Loucy (cell line): Measurements from ENCODE around the gene ZNF627.

Experiments
- H2AFZ ChIP-seq: fragments of 200-600 bp; sonication (generic); 2 replicates; pipeline ENCODE4 v1.6.0; 2016; ENCODE audit warnings: antibody characterized with exemption, mild to moderate bottlenecking, low read length, moderate library complexity
- H3F3A ChIP-seq: fragments of 200-600 bp; 2 replicates; pipeline ENCODE4 v1.6.0; 2016; ENCODE audit warnings: antibody characterized with exemption, low read depth, mild to moderate bottlenecking
- H3K27me3 ChIP-seq: fragments of 200-600 bp; sonication (generic); 2 replicates; pipeline ENCODE4 v1.6.1; 2014; ENCODE audit warnings: low read length, mild to moderate bottlenecking; ENCODE audit not compliant: insufficient read depth, poor library complexity, severe bottlenecking
- H3K36me3 ChIP-seq: fragments of 200-600 bp; sonication (generic); 2 replicates; pipeline ENCODE4 v1.6.1; 2016; ENCODE audit warnings: low read length; ENCODE audit not compliant: insufficient read depth
- H3K4me1 ChIP-seq: fragments of 200-600 bp; sonication (generic); 2 replicates; pipeline ENCODE4 v1.5.1; 2014; ENCODE audit warnings: low read length, mild to moderate bottlenecking; ENCODE audit not compliant: insufficient read depth, poor library complexity, severe bottlenecking
- H3K4me2 ChIP-seq: fragments of 200-600 bp; sonication (generic); 2 replicates; pipeline ENCODE4 v1.6.0; 2014; ENCODE audit warnings: antibody characterized with exemption, low read length, low read depth, mild to moderate bottlenecking; ENCODE audit not compliant: poor library complexity, severe bottlenecking
- H3K4me3 ChIP-seq: fragments of 200-600 bp; sonication (generic); 2 replicates; pipeline ENCODE4 v1.5.1; 2014; ENCODE audit warnings: low read length, mild to moderate bottlenecking, mixed read lengths; ENCODE audit not compliant: poor library complexity, severe bottlenecking
- H3K79me2 ChIP-seq: fragments of 200-600 bp; sonication (generic); 2 replicates; pipeline ENCODE4 v1.6.1; 2014; ENCODE audit warnings: low read length; ENCODE audit not compliant: insufficient read depth
- H3K9ac ChIP-seq: fragments of 200-600 bp; sonication (generic); 2 replicates; pipeline ENCODE4 v1.6.0; 2014; ENCODE audit warnings: mild to moderate bottlenecking, low read depth, low read length, moderate library complexity; ENCODE audit not compliant: poor library complexity, severe bottlenecking
- H3K9me2 ChIP-seq: fragments of 200-600 bp; sonication (generic); replicated peaks from 2 replicates; pipeline ENCODE4 v1.6.1; 2016; ENCODE audit warnings: low read depth, low read length, mixed read lengths
- H3K9me3 ChIP-seq: fragments of 200-600 bp; sonication (generic); 2 replicates; pipeline ENCODE4 v1.6.1; 2014; ENCODE audit warnings: mild to moderate bottlenecking, antibody characterized with exemption, low read length, low read depth; ENCODE audit not compliant: insufficient read depth
- H4K20me1 ChIP-seq: fragments of 200-600 bp; sonication (generic); 2 replicates; pipeline ENCODE4 v1.6.0; 2014; ENCODE audit warnings: antibody characterized with exemption, low read length, mild to moderate bottlenecking; ENCODE audit not compliant: insufficient read depth, poor library complexity, severe bottlenecking
- CTCF ChIP-seq: fragments of 200-600 bp; sonication (generic); conservative IDR thresholded peaks from 2 replicates; pipeline ENCODE4 v1.5.1; 2014; ENCODE audit warnings: mild to moderate bottlenecking, antibody characterized with exemption, low read length
- EZH2phosphoT487 ChIP-seq: fragments of 200-600 bp; IDR thresholded peaks from 2 replicates; pipeline ENCODE4 v1.6.1; 2018; ENCODE audit warnings: antibody characterized with exemption, mild to moderate bottlenecking, moderate library complexity, borderline replicate concordance

ZNF627 gene

GRCh38 chr19:11550265-11550664, 47.0 kb upstream of the ZNF627 start:
- no peak overlapping the region for H3K4me2 ChIP-seq

GRCh38 chr19:11551603-11552235, 45.6 kb upstream of the ZNF627 start:
- no peaks in the 10 kb centered on the region for H3K4me1 ChIP-seq
- H3K4me2 ChIP-seq = no peak overlapping the region
- H3K4me3 ChIP-seq = no peak overlapping the region
- H2AFZ ChIP-seq = no peak overlapping the region
- no peaks in the 10 kb centered on the region for H3K27me3 ChIP-seq
- H4K20me1 ChIP-seq = no peaks in the 10 kb centered on the region
- no peak overlapping the region for H3K9ac ChIP-seq
- peaks cover 9% of the 10 kb centered on the region; the same call in 1 of the 2 replicates for H3K36me3 ChIP-seq
- H3F3A ChIP-seq = no peaks in the 10 kb centered on the region
- TF ChIP-seq CTCF = peak; percentile 60
- TF ChIP-seq EZH2phosphoT487 = no peak
- H3K9me2 ChIP-seq = no peaks in the 10 kb centered on the region
- H3K79me2 ChIP-seq = peaks cover 15% of the 10 kb centered on the region; the same call in 1 of the 2 replicates
- no peaks in the 10 kb centered on the region for H3K9me3 ChIP-seq

More at GRCh38 chr19:11550265-11550664, 47.0 kb upstream of the ZNF627 start:
- Histone ChIP-seq H3K9me2 (no peaks in the 10 kb centered on the region), H3K36me3 (peaks cover 9% of the 10 kb centered on the region; the same call in 1 of the 2 replicates), H3K9me3 (no peaks in the 10 kb centered on the region), H3K9ac (no peak overlapping the region), H2AFZ (no peak overlapping the region), H3F3A (no peaks in the 10 kb centered on the region), H3K27me3 (no peaks in the 10 kb centered on the region), H4K20me1 (no peaks in the 10 kb centered on the region), H3K79me2 (peaks cover 1% of the 10 kb centered on the region; the same call in 1 of the 2 replicates), H3K4me1 (no peaks in the 10 kb centered on the region), H3K4me3 (no peak overlapping the region)
- TF ChIP-seq CTCF (no peak), EZH2phosphoT487 (no peak)

GRCh38 chr19:11552666-11553372, 44.5 kb upstream of the ZNF627 start:
- Histone ChIP-seq H3K4me1 (peaks cover 2% of the 10 kb centered on the region), H2AFZ (no peak overlapping the region), H3K9me3 (no peaks in the 10 kb centered on the region), H3F3A (no peaks in the 10 kb centered on the region), H3K9ac (no peak overlapping the region), H3K36me3 (peaks cover 9% of the 10 kb centered on the region; the same call in 1 of the 2 replicates), H3K27me3 (no peaks in the 10 kb centered on the region), H3K4me3 (no peak overlapping the region), H3K9me2 (no peaks in the 10 kb centered on the region), H3K4me2 (no peak overlapping the region), H4K20me1 (peaks cover 3% of the 10 kb centered on the region), H3K79me2 (peaks cover 25% of the 10 kb centered on the region)
- TF ChIP-seq CTCF (no peak), EZH2phosphoT487 (no peak)
